ENCODE measurements around the gene TAS2R20.
"Not testable (repeated sequence)": the region's sequence is repeated elsewhere in the genome, so short reads cannot be mapped to it uniquely, and the experiment has no call there.

TAS2R20 gene, protein sequence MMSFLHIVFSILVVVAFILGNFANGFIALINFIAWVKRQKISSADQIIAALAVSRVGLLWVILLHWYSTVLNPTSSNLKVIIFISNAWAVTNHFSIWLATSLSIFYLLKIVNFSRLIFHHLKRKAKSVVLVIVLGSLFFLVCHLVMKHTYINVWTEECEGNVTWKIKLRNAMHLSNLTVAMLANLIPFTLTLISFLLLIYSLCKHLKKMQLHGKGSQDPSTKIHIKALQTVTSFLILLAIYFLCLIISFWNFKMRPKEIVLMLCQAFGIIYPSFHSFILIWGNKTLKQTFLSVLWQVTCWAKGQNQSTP

DNA sequence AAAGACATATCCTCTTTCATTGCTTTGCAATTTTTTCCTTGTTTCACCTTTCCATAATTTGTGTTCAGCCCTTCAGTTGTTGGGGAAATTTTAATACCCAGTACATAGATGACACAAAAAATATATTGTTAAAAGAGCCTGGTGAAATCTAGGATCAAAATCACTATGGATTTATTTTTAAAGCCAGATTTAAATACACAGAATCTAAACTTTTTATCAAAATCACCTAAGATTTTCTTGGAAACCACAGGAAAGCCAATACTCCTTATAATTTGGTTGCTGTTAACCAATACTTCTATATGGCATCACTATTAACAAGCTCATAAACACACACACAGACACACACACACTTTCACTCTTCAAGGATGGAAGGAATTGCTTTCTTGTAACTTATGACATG lies at the start of gene TAS2R20:
Gene TAS2R20 (minus strand): TSS at position 101 of the 400 bp plus-strand sequence. CDS start 429 bp downstream, outside the sequence.
- no peak for DNase-seq (ENCODE audit: low spot score)

DNA sequence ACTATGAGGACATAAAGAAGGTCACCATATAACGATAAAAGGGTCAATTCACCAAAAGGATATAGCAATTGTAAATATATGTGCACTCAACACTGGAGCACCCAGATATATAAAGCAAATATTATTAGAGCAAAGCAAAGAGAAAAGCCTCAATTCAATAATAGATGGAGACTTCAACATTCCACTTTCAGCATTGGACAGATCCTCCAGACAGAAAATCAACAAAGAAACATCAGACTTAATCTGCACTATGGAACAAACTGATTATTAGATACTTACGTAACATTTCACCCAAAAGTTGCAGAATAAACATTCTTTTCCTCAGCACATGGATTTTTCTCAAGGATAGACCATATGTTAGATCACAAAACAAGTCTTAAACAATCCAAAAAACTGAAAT lies 43.3 kb upstream of the TAS2R20 start:
- DNase-seq (ENCODE audit: low spot score), result not testable (repeated sequence)

DNA sequence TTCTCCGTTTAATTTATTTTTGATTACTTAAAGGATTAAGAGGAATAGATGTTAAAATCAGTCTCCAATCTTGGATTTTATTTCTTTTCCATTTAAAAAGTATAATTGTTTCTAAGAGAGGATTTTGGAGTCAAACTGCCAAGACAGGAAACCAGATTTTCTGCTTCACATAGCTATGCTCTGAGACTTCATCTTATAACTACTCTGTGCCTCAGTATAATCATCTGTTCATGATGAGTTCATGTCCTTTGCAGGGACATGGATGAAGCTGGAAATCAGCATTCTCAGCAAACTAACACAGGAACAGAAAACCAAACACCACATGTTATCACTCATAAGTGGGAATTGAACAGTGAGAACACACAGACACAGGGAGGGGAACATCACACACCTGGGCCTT lies 42.1 kb upstream of the TAS2R20 start:
- DNase-seq (ENCODE audit: low spot score), result no peak

DNA sequence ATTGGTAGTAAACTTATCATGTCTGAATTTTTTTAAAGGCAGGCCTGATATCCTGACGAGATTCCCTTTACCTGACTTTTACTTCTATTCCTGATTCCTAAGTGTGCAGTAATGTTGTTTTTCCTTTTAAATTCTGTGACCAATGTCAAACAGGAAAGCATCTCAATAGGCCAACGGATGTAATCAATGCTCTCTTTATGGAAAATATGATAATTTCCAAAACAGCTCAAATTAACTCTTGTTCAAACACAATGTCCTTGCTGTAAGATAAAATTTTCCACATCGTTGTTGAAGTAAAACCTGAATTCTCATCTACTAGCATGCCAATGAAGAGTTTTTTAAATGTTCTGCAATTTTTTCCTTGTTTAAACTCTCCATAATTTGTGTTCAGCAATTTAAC lies 41.1 kb upstream of the TAS2R20 start:
- DNase-seq (ENCODE audit: low spot score), result no peak

DNA sequence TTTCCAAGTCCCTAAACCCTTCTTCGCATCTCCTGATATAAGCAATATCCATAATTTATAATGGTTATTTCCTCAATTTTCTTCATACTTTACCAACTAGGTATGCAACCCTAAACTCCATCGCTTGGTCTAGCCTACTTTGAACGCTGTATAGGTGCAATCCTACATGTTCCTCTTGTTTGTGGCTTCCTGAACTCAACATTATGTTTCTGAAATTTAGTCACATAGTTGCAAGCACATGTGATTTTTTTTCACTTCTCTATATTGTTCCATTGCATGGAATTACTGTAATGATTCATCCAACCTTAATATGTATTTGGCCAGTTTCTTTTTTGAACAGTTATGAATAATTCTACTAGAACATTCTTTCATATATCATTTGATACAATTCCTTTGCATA lies 35.9 kb upstream of the TAS2R20 start:
- not testable (repeated sequence) for DNase-seq (ENCODE audit: low spot score)

DNA sequence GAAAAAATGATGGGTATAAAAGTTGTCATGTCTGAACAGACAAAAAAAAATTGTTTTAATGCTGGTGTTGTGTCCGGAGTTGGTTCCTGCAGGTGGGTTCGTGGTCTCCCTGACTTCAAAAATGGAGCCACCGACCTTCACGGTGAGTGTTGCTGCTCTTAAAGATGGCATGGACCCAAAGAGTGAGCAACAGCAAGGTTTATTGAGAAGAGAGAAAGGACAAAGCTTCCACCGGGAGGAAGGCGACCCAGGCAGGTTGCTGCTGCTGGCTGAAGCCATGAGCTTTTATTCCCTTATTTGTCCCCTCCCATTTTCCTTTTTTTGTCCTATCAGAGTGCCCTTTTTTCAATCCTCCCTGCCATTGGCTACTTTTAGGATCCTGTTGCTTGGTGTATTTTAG lies 33.2 kb upstream of the TAS2R20 start, which contains the start of gene TAS2R31:
Gene TAS2R31 (minus strand): TSS at position 101 of the 400 bp plus-strand sequence. CDS start 72 bp downstream, at position 29.
- no peak for DNase-seq (ENCODE audit: low spot score)

DNA sequence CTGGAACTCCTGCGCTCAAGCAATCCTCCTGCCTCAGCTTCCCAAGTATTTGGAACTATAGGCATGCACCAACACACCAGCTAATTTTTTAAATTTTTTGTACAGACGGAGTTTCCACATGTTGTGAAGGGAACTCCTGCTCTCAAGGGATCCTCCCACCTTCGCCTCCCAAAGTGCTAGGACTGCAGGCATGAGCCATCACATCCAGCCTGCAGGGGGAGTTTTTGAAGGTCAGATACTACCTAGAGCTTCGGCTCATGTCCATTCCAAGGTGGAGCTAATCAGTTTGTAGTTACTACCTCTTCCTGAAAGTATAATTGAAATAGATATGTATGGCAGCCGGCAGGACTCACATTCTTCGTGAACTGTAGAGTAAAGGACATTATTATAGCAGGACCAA lies 28.0 kb upstream of the TAS2R20 start:
- no peak for DNase-seq (ENCODE audit: low spot score)

DNA sequence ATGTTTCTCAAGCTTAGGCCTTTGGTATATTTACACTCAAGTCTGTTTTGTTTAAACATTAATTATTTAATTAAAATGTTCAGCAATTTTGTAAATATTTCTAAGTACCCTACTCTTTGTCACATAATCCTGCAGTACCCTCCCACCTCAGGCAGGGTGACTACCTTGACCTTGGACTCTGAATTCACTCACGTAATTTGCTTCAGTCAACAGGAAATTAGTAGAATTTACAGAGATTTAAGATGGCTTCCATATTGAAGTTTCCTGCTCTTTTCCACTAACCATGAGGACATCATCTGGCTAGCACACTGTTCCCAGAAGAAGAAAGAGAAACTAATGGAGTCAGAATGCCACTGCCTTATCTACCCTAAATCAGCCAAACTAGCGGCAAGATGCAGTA lies 25.3 kb upstream of the TAS2R20 start:
- DNase-seq (ENCODE audit: low spot score), result no peak

DNA sequence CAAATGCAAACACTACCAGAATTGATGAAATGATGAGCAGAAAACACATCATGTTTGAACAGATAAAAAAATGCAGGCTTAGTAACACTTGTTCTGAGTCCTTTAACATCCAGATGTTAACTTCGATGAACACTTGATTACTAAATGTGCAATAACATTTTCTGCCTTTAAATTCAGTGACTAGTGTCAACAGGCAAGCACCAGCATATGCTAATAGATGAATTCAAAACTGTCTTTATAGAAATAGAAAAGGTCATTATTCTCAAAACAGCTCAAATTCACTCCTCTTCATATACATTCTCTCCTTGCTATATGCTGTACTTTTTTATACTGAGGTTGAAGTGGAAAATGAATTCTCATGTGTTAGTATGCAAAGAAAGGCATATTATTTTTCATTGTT lies 24.4 kb upstream of the TAS2R20 start, which contains the start of gene TAS2R19:
Gene TAS2R19 (minus strand): TSS at position 101 of the 400 bp plus-strand sequence. CDS start 49 bp downstream, at position 52.
- DNase-seq (ENCODE audit: low spot score), result no peak

DNA sequence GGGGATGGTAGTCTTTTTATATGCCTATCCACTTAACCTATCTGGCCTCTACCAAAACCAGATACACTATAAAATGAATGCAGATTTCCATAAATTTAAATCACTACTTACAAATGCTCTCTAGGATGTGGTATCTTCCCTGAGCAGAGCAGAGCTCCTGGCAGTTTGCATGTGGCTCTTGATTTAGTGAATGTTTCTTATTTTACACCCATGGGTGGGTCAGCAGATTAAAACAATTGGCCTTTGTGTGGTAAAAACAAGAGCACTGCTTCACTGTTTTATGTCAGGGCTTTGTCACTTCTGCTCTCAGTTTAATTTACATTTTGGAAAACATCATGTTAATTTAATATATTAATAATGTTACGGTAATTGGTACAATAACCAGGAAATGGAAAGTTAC lies 18.8 kb upstream of the TAS2R20 start:
- DNase-seq (ENCODE audit: low spot score), result no peak

DNA sequence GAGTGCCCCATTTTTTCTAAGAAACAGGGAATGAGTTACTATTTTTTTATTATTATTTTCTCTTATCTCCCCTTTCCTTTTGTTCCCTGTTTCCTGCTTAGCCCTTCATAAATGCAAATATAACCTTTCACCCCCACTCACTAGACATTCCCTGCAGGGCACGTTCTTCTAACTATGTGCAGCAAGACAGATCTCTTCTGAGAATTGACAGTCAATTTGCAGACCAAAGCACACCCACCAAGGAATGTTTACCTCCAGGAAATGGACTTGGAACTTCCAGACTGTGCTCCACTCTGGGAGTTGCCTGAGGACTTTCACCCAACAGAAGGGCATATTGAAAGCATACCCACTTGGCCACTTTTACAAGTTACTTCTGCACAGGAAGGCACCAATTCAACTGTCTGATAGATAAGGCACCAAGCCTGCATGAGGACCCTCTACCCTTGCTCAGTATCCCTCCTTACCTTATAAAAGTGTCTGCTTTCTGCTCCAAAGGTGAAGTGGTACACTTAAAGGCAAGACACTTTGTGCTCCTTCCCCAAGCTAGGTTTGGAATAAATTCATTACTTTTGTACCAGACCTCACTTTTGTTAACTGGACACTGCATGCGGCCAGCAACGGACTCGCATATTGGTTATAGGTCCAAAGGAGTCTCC lies 17.8 kb upstream of the TAS2R20 start:
- DNase-seq (ENCODE audit: low spot score), result no peak

DNA sequence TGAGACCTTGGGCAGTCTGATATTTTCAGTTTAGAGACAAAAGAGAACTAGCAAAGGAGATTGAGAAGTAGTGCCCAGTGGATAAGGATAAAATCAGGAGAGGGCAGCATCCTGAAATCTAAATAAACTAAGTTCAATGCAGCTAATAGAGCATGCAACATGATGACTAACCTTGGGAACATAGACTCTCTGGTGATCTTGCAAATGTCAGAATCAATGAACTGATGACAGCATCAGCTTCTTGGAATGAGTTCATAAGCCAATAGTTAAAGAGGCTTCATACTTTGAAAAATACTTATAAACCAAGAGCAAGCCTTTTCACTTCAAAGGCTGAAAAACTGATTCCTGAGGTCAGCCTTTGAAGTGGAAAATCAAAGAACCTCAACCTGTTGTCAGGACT lies 16.1 kb upstream of the TAS2R20 start:
- no peak for DNase-seq (ENCODE audit: low spot score)

DNA sequence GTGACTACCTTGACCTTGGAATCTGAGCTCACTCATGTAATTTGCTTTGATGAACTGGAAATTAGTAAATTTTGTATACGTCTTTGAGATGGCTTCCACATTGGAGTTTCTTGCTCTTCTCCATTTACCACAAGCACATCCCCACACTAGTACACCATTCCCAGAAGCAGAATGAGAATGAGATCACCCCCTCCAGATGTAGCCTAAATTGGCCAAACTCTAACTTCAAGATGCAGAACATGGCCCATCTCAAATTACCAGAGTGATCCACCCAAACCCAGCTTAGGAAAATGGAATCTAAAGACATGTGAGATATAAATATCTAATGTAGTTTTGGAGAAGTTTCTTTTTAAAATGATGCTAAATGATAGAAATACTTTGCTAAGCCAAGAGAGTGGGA lies 9.5 kb upstream of the TAS2R20 start:
- DNase-seq (ENCODE audit: low spot score), result no peak

DNA sequence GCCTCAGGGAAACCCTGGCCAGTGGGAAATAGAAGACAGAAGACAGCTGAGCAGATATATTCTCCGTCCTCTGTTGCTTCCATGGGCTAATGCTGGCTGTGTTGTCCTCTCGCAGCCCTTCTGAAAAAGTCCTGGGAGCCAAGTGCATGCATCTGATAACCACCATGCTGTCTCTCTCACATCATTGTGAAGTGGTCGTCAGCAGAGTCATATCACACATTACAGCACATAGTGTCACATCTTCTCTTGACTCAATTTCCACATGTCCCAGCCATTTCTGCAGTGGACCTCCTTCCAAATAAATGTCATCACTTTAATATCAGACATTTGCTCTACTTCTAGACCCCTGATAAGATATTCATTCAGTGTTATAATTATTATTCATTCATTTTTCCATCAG lies 3.8 kb downstream of the TAS2R20 start:
- no peak for DNase-seq (ENCODE audit: low spot score)

DNA sequence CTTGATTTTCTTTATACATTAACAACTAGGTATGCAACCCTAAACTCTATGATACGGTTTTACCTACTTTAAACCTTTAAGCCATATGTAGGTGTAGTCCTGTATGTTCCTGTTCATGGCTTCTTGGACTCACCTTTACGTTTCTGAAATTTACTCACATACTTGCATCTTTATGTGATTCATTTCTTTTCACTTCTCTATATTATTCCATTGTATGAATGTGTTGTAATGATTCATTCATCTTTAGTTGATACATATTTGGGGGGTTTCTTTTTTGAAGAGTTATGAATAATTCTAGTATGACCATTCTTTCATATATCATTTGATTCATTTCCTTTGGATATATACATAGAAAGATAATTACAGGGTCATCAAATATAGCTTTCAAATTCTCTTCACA lies 9.0 kb downstream of the TAS2R20 start:
- no peak for DNase-seq (ENCODE audit: low spot score)

DNA sequence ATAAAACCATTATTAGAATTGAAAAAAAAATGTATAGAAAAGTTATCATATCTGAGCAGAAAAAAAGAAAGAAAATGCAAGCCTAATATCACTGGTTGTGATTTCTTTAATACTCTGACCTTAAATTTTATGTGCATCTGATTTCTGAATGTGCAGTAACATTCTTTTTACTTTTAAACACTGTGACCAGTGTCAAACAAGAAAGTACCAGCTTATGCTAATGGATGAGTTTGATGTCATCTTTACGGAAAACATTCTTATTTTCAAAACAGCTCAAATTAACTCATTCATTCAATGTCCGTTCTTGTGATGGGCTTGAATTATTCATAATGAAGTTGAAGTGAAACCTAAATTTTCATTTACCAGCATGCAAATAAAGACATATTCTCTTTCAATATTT lies 11.3 kb downstream of the TAS2R20 start, which contains the start of gene TAS2R50:
Gene TAS2R50 (minus strand): TSS at position 101 of the 400 bp plus-strand sequence. CDS start 52 bp downstream, at position 49.
- no peak for DNase-seq (ENCODE audit: low spot score)

DNA sequence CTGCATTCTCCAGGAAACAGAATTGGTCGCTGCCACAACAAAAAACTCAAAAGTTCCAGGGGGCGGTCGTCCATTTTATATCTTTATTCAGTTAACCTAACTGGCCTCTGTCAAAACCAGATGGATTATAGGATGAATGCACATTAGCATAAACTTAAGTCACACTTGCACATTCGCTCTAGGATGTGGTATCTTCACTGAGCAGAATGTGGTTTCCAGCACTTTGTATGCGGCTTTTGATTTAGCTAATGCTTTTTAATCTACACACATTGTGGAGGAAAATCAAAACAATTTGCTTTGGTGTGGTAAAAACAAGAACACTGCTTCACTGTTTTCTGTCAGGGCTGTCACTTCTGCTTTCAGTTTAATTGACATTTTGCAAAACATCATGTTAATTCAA lies 15.9 kb downstream of the TAS2R20 start:
- DNase-seq (ENCODE audit: low spot score), result no peak

DNA sequence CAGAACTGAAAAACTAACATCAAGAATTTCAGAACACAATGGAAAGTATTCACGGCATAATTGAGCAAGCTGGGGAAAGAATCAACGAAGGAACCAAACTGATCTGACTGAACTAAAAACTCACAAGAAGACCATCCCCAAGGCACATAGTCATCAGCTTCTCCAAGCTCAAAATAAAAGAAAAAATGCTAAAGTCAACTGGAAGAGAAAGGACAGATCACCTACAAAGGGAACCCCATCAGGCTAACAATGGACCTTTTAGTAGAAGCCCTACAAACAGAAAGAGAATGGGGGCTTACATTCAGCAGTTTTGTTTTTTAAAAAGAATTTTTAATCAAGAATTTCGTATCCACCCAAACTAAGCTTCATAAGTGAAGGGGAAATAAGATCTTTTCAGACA lies 23.1 kb downstream of the TAS2R20 start:
- DNase-seq (ENCODE audit: low spot score), result no peak

DNA sequence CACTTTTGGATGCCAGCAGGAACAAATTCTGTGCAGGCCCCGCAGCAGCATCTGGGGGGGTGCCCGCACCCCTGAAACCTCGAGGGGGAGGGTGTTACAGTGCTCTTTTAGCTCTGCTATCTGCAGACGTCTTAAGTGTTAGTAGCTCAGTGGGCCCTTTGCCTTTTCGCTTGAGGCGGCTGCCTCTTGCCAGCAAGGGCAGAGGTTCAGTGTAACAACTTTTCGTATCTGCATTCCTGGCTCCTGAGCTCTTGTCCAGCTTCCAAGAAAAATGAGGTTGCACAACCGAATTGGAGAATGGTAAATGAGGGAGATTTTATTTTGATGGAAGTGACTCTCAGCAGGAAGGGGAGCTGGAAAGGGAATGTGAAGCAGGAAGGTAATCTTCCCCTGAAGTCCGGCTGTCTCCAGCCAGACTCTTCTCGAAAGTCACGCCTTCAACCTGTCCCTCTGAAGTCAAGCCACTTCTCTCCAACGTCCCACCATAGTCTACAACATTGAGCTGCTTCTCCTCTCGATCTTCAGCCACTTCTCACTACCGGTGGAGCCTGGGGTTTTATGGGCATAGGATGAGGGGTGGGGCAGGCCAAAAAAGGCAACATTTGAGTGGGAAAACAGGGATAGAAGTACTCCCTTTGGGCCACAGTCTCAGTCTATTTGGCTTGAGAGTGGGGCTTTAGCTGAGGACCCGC lies 29.2 kb downstream of the TAS2R20 start:
- DNase-seq (ENCODE audit: low spot score), result no peak

DNA sequence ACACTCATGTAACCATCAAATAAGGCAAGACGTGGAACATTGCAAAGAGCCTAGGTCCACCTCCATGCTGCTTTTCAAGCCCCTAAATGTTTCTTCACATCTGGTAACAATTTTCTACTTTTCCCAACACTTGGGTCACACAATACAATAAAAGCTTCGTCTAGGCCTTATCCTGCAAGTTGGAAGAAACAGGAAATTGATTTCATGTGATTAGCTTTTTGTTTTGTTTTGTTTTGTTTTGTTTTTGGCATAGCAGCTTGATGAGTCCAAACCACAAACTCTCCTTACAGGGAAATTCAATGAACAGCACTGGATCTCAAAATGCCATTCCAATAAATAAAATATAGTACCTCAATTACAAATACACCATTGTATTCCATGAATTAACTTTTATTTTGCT lies 30.7 kb downstream of the TAS2R20 start:
- no peak for DNase-seq (ENCODE audit: low spot score)

DNA sequence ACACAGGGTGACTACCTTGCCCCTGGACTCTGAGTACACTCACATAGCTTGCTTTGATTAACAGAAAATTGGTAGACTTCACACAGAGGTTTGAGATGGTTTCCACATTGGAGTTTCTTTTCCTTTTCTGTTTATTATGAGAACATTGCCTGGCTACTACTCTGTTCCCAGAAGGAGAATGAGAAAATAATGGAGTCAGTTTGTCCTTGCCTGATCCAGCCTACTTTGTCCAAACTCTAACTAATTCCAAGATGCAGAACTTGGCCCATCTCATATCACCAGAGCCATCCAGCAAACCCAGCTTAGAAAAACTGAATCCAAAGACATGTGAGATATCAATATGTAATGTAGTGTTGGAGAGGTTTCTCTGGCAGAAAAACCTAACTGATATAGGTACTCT lies 31.8 kb downstream of the TAS2R20 start:
- no peak for DNase-seq (ENCODE audit: low spot score)

DNA sequence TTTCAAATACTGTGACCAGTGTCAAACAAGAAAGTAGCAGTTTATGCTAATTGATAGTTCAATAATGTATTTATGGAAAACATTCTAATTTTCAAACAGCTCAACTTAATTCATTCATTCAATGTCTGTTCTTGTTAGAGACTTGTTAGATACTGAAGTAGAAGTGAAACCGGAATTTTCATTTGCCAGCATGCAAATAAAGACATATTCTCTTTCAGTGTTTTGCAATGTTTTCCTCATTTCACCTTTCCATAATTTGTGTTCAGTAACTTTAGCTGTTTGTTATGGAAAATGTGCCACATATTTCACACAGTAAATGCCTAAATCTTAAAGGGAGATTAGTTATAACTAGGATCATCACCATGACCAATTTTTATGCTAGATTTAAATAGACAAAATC lies 32.6 kb downstream of the TAS2R20 start:
- no peak for DNase-seq (ENCODE audit: low spot score)

DNA sequence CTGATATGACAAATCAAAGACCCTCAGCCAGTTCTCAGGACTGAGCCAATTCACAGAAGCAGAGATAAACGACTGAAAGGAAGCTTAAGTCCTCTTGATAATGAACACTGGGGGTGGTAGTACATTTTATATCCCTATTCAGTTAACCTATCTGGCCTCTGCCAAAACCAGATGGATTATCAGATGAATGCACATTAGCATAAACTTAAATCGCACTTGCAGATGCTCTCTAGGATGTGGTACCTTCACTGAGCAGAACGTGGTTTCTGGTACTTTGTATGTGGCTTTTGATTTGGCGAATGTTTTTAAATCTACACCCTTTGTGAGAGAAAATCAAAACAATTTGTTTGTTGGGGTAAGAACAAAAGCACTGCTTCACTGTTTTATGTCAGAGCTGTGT lies 37.9 kb downstream of the TAS2R20 start:
- no peak for DNase-seq (ENCODE audit: low spot score)

Measured in germinal center (tissue), 1 donor.